Endothelial cell (in vitro differentiated cells): ENCODE data around the gene SMPD1. TPM values are rescaled to one million over a fixed set of nuclear protein-coding genes. Genes with fewer than 3 reads are reported as not detected.
A peak's percentile ranks its signal among the peaks of the same experiment; 100 is the strongest.

Experiments used
- DNase-seq: peaks from one replicate; pipeline ENCODE4 v3.0.0; 2021; ENCODE audit warnings: low spot score
- H3K27ac Mint-ChIP-seq: one replicate; pipeline ENCODE4 v1.8.0; 2021; ENCODE audit warnings: mixed read lengths, inconsistent platforms; ENCODE audit not compliant: unreplicated experiment
- H3K27me3 Mint-ChIP-seq: one replicate; pipeline ENCODE4 v1.8.0; 2021; ENCODE audit warnings: mild to moderate bottlenecking, moderate library complexity, mixed read lengths, inconsistent platforms; ENCODE audit not compliant: unreplicated experiment
- H3K36me3 Mint-ChIP-seq: one replicate; pipeline ENCODE4 v1.8.0; 2021; ENCODE audit warnings: mild to moderate bottlenecking, low read depth, mixed read lengths, inconsistent platforms; ENCODE audit not compliant: unreplicated experiment
- H3K4me1 Mint-ChIP-seq: one replicate; pipeline ENCODE4 v1.8.0; 2021; ENCODE audit warnings: mild to moderate bottlenecking, mixed read lengths, inconsistent platforms; ENCODE audit not compliant: unreplicated experiment
- H3K4me3 Mint-ChIP-seq: one replicate; pipeline ENCODE4 v1.8.0; 2021; ENCODE audit warnings: mild to moderate bottlenecking, mixed read lengths, inconsistent platforms; ENCODE audit not compliant: unreplicated experiment
- H3K9me3 Mint-ChIP-seq: one replicate; pipeline ENCODE4 v1.8.0; 2021; ENCODE audit warnings: mixed read lengths, inconsistent platforms; ENCODE audit not compliant: unreplicated experiment
- total RNA-seq: library from RNA; stranded (reverse); fragmentation: NEBNext Ultra II Directional; extraction: Animal tissue kit (Norgen Biotek cat#: 25700); gene quantifications from one replicate; pipeline ENCODE4 v1.2.1, GENCODE V29; 2021; ENCODE audit not compliant: unreplicated experiment
- TF ChIP-seq, protein P1 (sequence below): fragments of 200-600 bp; sonication (generic); IDR thresholded peaks from one replicate; pipeline ENCODE4 v1.5.0; 2021; ENCODE audit warnings: antibody characterized with exemption; ENCODE audit not compliant: unreplicated experiment

Gene SMPD1
- total RNA-seq, 1 donor from 2014 or later = 24.8 TPM

DNA sequence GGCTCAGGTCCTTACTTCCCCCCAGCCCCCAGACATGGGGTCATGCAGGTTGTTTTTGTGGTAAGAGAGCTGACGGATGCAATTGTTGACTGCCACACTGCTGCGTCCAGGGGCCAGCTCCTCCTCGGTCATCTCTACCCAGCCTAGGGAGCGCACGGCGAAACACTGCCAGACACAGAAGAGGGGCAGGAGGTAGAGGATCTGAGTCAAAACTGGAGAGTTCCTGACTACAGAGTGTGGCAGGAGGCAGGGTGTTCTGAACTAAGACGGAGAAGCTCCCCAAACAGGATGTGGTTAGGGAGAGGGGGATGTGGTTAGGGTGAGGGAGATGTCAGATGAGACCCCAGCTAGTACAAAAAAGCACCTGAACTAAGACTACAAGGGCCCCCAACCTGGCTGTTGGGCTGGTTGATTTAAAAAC lies 12.3 kb downstream of the SMPD1 start:
- Mint-ChIP-seq H3K4me1 (peaks cover 7% of the 10 kb centered on the region), H3K4me3 (no peak overlapping the region), H3K27me3 (peaks cover 14% of the 10 kb centered on the region), H3K36me3 (peaks cover 12% of the 10 kb centered on the region), H3K9me3 (no peaks in the 10 kb centered on the region), H3K27ac (peak overlapping the region; percentile 43)
- TF ChIP-seq, protein P1, sequence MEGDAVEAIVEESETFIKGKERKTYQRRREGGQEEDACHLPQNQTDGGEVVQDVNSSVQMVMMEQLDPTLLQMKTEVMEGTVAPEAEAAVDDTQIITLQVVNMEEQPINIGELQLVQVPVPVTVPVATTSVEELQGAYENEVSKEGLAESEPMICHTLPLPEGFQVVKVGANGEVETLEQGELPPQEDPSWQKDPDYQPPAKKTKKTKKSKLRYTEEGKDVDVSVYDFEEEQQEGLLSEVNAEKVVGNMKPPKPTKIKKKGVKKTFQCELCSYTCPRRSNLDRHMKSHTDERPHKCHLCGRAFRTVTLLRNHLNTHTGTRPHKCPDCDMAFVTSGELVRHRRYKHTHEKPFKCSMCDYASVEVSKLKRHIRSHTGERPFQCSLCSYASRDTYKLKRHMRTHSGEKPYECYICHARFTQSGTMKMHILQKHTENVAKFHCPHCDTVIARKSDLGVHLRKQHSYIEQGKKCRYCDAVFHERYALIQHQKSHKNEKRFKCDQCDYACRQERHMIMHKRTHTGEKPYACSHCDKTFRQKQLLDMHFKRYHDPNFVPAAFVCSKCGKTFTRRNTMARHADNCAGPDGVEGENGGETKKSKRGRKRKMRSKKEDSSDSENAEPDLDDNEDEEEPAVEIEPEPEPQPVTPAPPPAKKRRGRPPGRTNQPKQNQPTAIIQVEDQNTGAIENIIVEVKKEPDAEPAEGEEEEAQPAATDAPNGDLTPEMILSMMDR = no peak
- no peak for DNase-seq

DNA sequence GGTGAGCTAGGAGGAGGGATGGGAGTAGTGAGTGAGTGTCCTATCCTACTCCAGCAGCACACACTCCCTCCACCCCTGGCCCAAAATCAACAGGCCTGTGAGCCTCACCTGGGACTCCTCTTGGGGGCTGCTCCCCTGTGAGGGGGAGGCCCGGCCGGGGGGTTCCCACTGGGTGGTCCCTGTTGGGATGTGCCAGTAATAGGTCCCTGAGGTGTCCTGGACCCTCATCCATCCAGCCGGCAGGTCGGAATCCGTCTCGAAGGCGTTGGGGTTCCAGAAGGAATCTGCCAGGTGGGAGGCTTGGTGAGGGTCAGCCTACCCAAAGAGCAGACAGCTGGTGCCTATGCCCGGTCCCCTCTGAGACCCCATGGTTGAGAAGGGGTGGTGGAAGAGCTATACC lies 13.3 kb downstream of the SMPD1 start:
- peaks cover 12% of the 10 kb centered on the region for H3K36me3 Mint-ChIP-seq
- no peak overlapping the region for H3K27ac Mint-ChIP-seq
- H3K4me3 Mint-ChIP-seq = no peak overlapping the region
- H3K4me1 Mint-ChIP-seq = peaks cover 7% of the 10 kb centered on the region
- no peak for DNase-seq
- H3K27me3 Mint-ChIP-seq = peaks cover 14% of the 10 kb centered on the region
- TF ChIP-seq, protein P1 = no peak
- H3K9me3 Mint-ChIP-seq = no peaks in the 10 kb centered on the region

DNA sequence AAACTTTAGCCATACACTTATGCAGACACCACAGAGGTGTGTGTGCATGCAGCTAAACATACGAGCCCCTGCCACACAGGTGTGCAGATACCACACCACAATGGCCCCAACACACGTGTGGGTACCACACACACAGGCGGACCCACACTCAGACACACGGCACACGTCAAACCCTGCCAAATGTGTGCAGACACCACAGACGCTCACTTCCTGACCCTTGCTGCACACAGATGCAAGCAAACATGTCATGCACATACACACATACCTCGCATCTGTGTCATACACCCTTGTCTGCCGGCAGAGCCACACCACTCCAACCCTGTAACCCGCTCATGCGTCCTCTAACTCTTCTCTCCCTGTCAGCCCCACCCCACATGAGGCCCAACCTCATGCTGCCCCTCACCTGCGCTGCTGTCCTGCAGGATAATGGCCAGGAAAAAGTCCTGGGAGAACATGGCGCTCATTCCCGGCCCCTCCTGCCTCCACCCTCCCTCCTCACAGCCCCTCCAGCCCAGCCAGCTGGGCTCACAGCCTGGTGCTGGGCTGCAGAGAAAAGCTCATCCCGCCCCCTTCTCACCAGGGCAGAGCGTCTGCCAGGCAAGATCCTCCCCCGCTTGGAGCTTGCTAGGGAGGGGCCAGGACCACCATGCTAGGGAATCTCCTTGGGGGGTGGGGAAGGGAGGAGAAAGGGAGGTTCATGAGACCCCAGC lies 14.2 kb downstream of the SMPD1 start:
- Mint-ChIP-seq H3K9me3 (no peaks in the 10 kb centered on the region), H3K27ac (no peak overlapping the region), H3K4me3 (no peak overlapping the region), H3K27me3 (peaks cover 14% of the 10 kb centered on the region), H3K36me3 (peaks cover 12% of the 10 kb centered on the region), H3K4me1 (peaks cover 7% of the 10 kb centered on the region)
- DNase-seq = no peak
- TF ChIP-seq, protein P1 = no peak

DNA sequence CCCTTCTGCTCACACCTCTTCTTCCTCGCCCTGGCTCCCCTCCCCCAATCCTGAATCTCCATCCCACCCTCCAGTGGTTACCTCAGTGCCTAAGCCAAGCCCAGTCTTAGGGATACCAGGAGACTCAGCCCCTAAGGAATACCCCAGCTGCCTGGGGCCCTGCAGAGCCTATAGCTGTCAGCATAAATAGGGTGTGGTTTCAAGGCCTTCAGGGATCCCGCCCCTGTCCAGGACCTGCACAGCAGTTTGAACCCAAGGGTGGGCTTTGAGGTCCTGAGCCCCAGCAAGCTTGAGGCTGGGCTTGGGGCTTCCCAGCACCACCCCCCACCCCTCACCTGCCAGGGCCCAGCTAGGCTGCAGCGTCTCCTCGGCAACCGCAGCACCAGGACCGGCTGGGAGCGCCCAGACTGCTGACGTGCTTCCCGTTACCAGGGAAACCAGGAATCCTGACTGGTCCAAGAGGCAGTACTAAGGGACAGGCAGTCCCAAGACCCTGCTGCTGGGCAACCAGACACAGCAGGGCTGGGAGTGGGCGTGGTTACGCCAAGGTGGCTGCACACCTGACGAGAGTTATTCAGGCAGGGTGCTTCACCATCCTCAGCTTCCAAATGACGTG lies 14.9 kb downstream of the SMPD1 start:
- no peak for DNase-seq
- Mint-ChIP-seq H3K27me3 (peaks cover 11% of the 10 kb centered on the region), H3K36me3 (peaks cover 12% of the 10 kb centered on the region), H3K4me1 (peaks cover 7% of the 10 kb centered on the region), H3K4me3 (no peak overlapping the region), H3K27ac (no peak overlapping the region), H3K9me3 (no peaks in the 10 kb centered on the region)
- TF ChIP-seq, protein P1 = no peak

DNA sequence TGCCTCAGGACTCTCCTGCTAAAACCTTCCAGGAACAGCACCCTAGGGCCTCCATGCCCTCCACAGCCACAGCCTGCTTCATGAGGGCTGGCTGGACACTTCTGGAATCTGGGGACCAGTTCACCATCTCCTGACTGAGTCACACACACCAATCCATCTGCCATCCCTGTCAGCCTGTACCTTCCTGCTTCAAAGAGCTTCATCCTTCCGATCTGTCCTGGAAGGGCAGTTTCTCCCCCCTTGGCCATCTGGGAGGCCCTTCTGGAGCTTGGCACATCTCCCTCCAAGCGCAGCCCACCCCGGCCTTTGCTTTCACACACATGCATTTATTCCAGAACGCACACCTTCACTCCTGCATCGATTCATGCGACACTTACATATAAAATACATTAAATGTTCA lies 15.6 kb downstream of the SMPD1 start:
- no peak for DNase-seq
- Mint-ChIP-seq H3K4me1 (peaks cover 7% of the 10 kb centered on the region), H3K27me3 (peaks cover 10% of the 10 kb centered on the region), H3K36me3 (peaks cover 8% of the 10 kb centered on the region), H3K27ac (no peak overlapping the region), H3K4me3 (no peak overlapping the region), H3K9me3 (no peaks in the 10 kb centered on the region)
- TF ChIP-seq, protein P1 = no peak
